ENCODE data around the gene AOPEP.

AOPEP gene

DNA sequence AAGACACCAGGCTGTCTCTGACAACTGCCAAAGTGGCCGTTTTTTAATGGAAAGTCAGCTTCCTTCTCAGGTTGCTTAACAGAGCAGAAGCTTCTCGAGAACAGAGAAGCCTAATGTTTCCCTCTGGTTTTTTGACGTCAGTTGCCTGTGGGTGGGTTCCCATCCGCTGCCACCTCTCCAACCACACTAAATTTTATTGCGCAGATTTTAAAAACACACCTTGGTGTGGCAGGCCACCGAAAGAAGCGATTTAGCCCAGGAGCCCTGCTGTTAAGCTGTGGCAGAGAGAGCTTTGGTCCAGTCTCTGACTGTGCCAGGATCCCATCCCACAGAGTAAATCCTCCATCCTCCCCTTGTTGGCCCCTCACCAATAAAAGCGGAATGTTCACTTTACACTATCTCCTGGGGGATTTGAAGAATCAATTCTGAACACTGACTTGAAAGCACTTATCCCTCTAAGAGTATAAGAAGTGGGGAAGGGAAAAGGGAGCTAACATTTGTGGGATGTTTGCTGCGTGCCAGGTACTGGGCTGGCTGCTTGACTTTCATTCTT, 181.6 kb downstream of the AOPEP start (continued):
- TF ChIP-seq, protein P1, sequence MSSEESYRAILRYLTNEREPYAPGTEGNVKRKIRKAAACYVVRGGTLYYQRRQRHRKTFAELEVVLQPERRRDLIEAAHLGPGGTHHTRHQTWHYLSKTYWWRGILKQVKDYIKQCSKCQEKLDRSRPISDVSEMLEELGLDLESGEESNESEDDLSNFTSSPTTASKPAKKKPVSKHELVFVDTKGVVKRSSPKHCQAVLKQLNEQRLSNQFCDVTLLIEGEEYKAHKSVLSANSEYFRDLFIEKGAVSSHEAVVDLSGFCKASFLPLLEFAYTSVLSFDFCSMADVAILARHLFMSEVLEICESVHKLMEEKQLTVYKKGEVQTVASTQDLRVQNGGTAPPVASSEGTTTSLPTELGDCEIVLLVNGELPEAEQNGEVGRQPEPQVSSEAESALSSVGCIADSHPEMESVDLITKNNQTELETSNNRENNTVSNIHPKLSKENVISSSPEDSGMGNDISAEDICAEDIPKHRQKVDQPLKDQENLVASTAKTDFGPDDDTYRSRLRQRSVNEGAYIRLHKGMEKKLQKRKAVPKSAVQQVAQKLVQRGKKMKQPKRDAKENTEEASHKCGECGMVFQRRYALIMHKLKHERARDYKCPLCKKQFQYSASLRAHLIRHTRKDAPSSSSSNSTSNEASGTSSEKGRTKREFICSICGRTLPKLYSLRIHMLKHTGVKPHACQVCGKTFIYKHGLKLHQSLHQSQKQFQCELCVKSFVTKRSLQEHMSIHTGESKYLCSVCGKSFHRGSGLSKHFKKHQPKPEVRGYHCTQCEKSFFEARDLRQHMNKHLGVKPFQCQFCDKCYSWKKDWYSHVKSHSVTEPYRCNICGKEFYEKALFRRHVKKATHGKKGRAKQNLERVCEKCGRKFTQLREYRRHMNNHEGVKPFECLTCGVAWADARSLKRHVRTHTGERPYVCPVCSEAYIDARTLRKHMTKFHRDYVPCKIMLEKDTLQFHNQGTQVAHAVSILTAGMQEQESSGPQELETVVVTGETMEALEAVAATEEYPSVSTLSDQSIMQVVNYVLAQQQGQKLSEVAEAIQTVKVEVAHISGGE (tag by site-specific recombination; conservative IDR thresholded peaks at IDR 0.05; ENCODE audit: low read depth), result no peak
- TF ChIP-seq ZNF549 (tag by site-specific recombination; IDR thresholded peaks at IDR 0.05), result no peak
- TF ChIP-seq FEZF1 (tag by site-specific recombination; IDR thresholded peaks at IDR 0.05), result 0 out of 2 replicates have a peak, but pooled peaks have one; percentile 20
- TF ChIP-seq GLI2 (tag by site-specific recombination; IDR thresholded peaks at IDR 0.05; ENCODE audit: borderline replicate concordance, low read depth), result no peak
- no peak for TF ChIP-seq ZNF707 (tag by site-specific recombination; IDR thresholded peaks at IDR 0.05)
- TF ChIP-seq ZNF514 (tag by site-specific recombination; IDR thresholded peaks at IDR 0.05), result no peak
- no peak for TF ChIP-seq ZNF274 (IDR thresholded peaks at IDR 0.05; ENCODE audit: low read length)
- TF ChIP-seq ZNF274 (tag by site-specific recombination; IDR thresholded peaks at IDR 0.05; ENCODE audit: borderline replicate concordance), result no peak
- no peak for TF ChIP-seq ZNF391 (tag by site-specific recombination; IDR thresholded peaks at IDR 0.05; ENCODE audit: borderline replicate concordance, low read depth)

DNA sequence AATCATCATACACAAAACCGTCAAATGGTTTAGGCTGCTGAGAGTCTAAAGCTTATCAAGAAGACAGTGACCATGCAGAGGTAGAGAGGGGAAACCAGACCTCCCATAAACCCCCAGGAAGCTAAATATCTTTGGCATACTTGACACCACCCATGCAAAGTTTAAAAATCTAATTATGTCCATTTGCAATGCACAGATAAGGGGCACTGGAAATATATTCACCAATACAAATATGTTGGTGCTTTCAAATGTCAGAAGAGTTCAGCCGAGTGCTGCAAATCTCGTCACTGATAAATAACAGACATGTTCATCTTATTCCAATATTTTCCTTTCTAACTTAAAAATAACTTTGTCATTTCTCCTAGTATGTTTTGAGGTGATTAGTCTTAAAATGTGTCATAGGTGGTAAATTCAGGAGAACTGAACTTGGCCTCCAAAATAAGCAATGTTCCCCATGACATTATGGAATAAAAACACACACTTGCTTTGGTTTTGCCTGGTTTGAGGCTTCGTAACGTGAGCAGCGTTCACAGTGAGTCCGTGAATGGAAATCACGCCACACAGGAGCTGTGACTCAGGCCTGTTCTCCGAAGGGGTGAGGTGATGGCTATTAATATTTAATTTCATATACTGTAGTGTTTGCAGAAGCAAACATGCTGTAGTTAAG, 182.2 kb downstream of the AOPEP start:
- TF ChIP-seq ZNF571 (tag by site-specific recombination; IDR thresholded peaks at IDR 0.05) (no peak), ZBTB21 (tag by site-specific recombination; IDR thresholded peaks at IDR 0.05) (no peak)
- TF ChIP-seq, protein P2, sequence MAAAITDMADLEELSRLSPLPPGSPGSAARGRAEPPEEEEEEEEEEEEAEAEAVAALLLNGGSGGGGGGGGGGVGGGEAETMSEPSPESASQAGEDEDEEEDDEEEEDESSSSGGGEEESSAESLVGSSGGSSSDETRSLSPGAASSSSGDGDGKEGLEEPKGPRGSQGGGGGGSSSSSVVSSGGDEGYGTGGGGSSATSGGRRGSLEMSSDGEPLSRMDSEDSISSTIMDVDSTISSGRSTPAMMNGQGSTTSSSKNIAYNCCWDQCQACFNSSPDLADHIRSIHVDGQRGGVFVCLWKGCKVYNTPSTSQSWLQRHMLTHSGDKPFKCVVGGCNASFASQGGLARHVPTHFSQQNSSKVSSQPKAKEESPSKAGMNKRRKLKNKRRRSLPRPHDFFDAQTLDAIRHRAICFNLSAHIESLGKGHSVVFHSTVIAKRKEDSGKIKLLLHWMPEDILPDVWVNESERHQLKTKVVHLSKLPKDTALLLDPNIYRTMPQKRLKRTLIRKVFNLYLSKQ (tag by site-specific recombination; IDR thresholded peaks at IDR 0.05; ENCODE audit: borderline replicate concordance), result no peak
- Histone ChIP-seq H3K9me3 (ENCODE audit: control insufficient read depth, insufficient read depth, low read depth, low read length) (no peaks in the 10 kb centered on the region), H3K36me3 (ENCODE audit: control insufficient read depth in 2 of 2, insufficient read depth in 1 of 2, low read length in 2 of 2) (no peaks in the 10 kb centered on the region), H3K4me1 (ENCODE audit: control insufficient read depth, insufficient read depth, low read length) (peaks cover under 1% of the 10 kb centered on the region; the same call in 1 of the 2 replicates), H3K27ac (ENCODE audit: extremely low read depth, low read depth, low read length) (no peak overlapping the region), H3K4me3 (ENCODE audit: low read depth, low read length) (no peak overlapping the region)
- ChIA-PET CTCF (interaction anchor here (0.6 to 2.0 kb wide), 3 partner anchors 73 to 227 kb away, joined by 3 to 5 read pairs (median 3); no protein-coding TSS in a partner anchor), POLR2A (no interaction called here)

DNA sequence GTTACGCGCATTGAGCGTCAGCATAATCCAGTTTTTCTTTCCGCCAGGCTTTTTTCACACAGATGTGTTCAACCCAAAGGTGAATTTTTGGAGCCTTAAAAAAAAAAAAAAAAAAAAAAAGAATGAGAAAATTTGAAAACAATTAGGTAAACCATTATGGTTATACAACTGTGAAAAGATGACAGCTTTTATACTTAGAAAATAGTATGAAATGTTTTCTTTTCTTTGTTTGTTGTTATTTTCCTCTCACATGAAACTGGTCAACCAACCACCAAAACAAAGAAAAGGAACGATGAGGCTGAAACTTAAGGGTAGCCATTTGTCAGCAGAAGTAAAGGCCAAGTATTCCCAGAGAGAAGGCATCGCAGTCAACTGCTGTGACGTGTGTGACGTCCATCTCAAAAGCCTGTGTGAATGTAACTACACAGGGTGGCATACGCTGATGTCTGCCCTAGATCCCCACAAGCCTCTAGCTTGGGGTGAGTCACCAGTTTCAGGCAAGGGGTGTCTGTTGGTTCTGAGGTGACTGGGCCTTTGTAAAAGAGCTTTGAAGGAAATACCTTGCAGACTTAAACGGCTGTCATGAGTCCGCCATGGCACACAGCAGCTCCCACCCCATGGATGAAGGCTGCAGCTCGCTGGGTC, 182.9 kb downstream of the AOPEP start:
- POLR2A ChIA-PET, result interaction anchor here (0.6 kb wide), 1 partner anchor 74 kb away, joined by 3 read pairs; no protein-coding TSS in a partner anchor
- TF ChIP-seq, protein P3, sequence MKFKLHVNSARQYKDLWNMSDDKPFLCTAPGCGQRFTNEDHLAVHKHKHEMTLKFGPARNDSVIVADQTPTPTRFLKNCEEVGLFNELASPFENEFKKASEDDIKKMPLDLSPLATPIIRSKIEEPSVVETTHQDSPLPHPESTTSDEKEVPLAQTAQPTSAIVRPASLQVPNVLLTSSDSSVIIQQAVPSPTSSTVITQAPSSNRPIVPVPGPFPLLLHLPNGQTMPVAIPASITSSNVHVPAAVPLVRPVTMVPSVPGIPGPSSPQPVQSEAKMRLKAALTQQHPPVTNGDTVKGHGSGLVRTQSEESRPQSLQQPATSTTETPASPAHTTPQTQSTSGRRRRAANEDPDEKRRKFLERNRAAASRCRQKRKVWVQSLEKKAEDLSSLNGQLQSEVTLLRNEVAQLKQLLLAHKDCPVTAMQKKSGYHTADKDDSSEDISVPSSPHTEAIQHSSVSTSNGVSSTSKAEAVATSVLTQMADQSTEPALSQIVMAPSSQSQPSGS (tag by site-specific recombination; IDR thresholded peaks at IDR 0.05; ENCODE audit: low read depth), result no peak
- no peak for TF ChIP-seq ZNF561 (tag by site-specific recombination; IDR thresholded peaks at IDR 0.05; ENCODE audit: borderline replicate concordance)
- no peak for TF ChIP-seq ZNF677 (tag by site-specific recombination; IDR thresholded peaks at IDR 0.05)
- TF ChIP-seq ZNF596 (tag by site-specific recombination; IDR thresholded peaks at IDR 0.05), result no peak
- peak; percentile 20; the same call in 1 of the 2 replicates for TF ChIP-seq ZBTB17 (tag by site-specific recombination; IDR thresholded peaks at IDR 0.05)
- no peak for TF ChIP-seq ZNF629 (tag by site-specific recombination; IDR thresholded peaks at IDR 0.05)
- no peak for TF ChIP-seq ZBTB20 (tag by site-specific recombination; IDR thresholded peaks at IDR 0.05)
- no peak for TF ChIP-seq ZNF239 (tag by site-specific recombination; IDR thresholded peaks at IDR 0.05)
- no peak for TF ChIP-seq ZNF391 (tag by site-specific recombination; IDR thresholded peaks at IDR 0.05; ENCODE audit: borderline replicate concordance, low read depth)
- no peaks in the 10 kb centered on the region for H3K36me3 ChIP-seq (ENCODE audit: control insufficient read depth in 2 of 2, insufficient read depth in 1 of 2, low read length in 2 of 2)
- H3K4me3 ChIP-seq (ENCODE audit: low read depth, low read length), result no peak overlapping the region
- H3K9me3 ChIP-seq (ENCODE audit: control insufficient read depth, insufficient read depth, low read depth, low read length), result no peaks in the 10 kb centered on the region
- H3K27ac ChIP-seq (ENCODE audit: extremely low read depth, low read depth, low read length), result no peak overlapping the region
- CTCF ChIA-PET, result interaction anchor here (0.6 kb wide), 2 partner anchors 57 to 72 kb away, joined by 3 read pairs; no protein-coding TSS in a partner anchor
- peaks cover 5% of the 10 kb centered on the region; the same call in 1 of the 2 replicates for H3K4me1 ChIP-seq (ENCODE audit: control insufficient read depth, insufficient read depth, low read length)

All from HEK293 (cell line).